Thoracic aorta (tissue), 2 donors: Measurements from ENCODE around the gene EFEMP1. TPM values are rescaled to one million over a fixed set of nuclear protein-coding genes. Genes with fewer than 3 reads are reported as not detected.

ENCODE experiments used
- ATAC-seq: fragments of 150-250 bp; one replicate; pipeline ENCODE4 v1.8.0; 2017; ENCODE audit warnings: low read depth; ENCODE audit not compliant: insufficient number of reproducible peaks, low FRiP score
- DNase-seq: peaks from one replicate; pipeline ENCODE4 v3.0.0-alpha.2; 2020; ENCODE audit warnings: low spot score
- H3K27ac ChIP-seq, 2 donors: fragments of 200-600 bp; sonication (generic); 1 replicate in 1 of 2; 2 replicates in 1 of 2; pipeline ENCODE4 v1.5.1; 2016; ENCODE audit warnings: mild to moderate bottlenecking in 2 of 2, moderate library complexity in 2 of 2
- H3K27me3 ChIP-seq: fragments of 200-600 bp; sonication (generic); replicated peaks from 2 replicates; pipeline ENCODE4 v1.6.0; 2016; ENCODE audit warnings: mild to moderate bottlenecking; ENCODE audit not compliant: insufficient read depth
- H3K36me3 ChIP-seq: fragments of 200-600 bp; sonication (generic); one replicate; pipeline ENCODE4 v1.5.1; 2016
- H3K4me1 ChIP-seq, 2 donors: fragments of 200-600 bp; sonication (generic); 1 replicate in 1 of 2; 2 replicates in 1 of 2; pipeline versions ENCODE4 v1.5.1 to v1.6.0; 2016; ENCODE audit warnings: low read depth in 2 of 2, mild to moderate bottlenecking in 1 of 2; ENCODE audit not compliant: control insufficient read depth in 1 of 2
- H3K4me3 ChIP-seq: fragments of 200-600 bp; sonication (generic); 2 replicates; pipeline ENCODE4 v1.5.1; 2016; ENCODE audit warnings: mild to moderate bottlenecking
- H3K9me3 ChIP-seq: fragments of 200-600 bp; sonication (generic); 2 replicates; pipeline ENCODE4 v1.5.1; 2016
- CTCF ChIP-seq: fragments of 200-600 bp; sonication (generic); IDR thresholded peaks from one replicate; pipeline ENCODE4 v1.5.1; 2019; ENCODE audit warnings: antibody characterized with exemption
- total RNA-seq, 2 donors: library from RNA; depleted of rRNA; stranded (reverse); fragments of >200 nt; gene quantifications; one replicate each; pipeline versions ENCODE4 v1.1.0 to v1.2.3, GENCODE V29; 2016

The EFEMP1 gene
- total RNA-seq, 2 donors from 2014 or later, result 1,782 to 2,754 TPM

GRCh38 chr2:55936351-55936750, 12.8 kb upstream of the EFEMP1 start:
- H3K4me1 ChIP-seq, result no peaks in the 10 kb centered on the region
- no peak overlapping the region for H3K27ac ChIP-seq
- ATAC-seq (no peak), DNase-seq (no peak)
- H3K27me3 ChIP-seq, result no peaks in the 10 kb centered on the region
- TF ChIP-seq CTCF, result no peak
- H3K36me3 ChIP-seq, result no peaks in the 10 kb centered on the region
- H3K9me3 ChIP-seq, result no peaks in the 10 kb centered on the region
- no peak overlapping the region for H3K4me3 ChIP-seq

GRCh38 chr2:55934337-55934736, 10.8 kb upstream of the EFEMP1 start:
- ATAC-seq (no peak), DNase-seq (no peak)
- H3K9me3 ChIP-seq, result no peaks in the 10 kb centered on the region

GRCh38 chr2:55932843-55933242, 9.3 kb upstream of the EFEMP1 start:
- H3K4me1 ChIP-seq, result no peaks in the 10 kb centered on the region
- ATAC-seq (no peak), DNase-seq (no peak)
- H3K4me3 ChIP-seq, result no peak overlapping the region
- H3K27ac ChIP-seq, result no peak overlapping the region
- H3K9me3 ChIP-seq, result no peaks in the 10 kb centered on the region
- H3K36me3 ChIP-seq, result no peaks in the 10 kb centered on the region
- no peaks in the 10 kb centered on the region for H3K27me3 ChIP-seq
- no peak for TF ChIP-seq CTCF

More at GRCh38 chr2:55934337-55934736, 10.8 kb upstream of the EFEMP1 start:
- Histone ChIP-seq H3K27me3 (no peaks in the 10 kb centered on the region), H3K27ac (no peak overlapping the region), H3K4me1 (no peaks in the 10 kb centered on the region), H3K36me3 (no peaks in the 10 kb centered on the region), H3K4me3 (no peak overlapping the region)
- TF ChIP-seq CTCF, result no peak

- no peaks in the 10 kb centered on the region for H3K4me1 ChIP-seq
- no peak for TF ChIP-seq CTCF
- no peaks in the 10 kb centered on the region for H3K36me3 ChIP-seq
- ATAC-seq, result no peak
- no peaks in the 10 kb centered on the region for H3K27me3 ChIP-seq
- H3K4me3 ChIP-seq, result no peak overlapping the region
- no peak overlapping the region for H3K27ac ChIP-seq
- DNase-seq, result no peak
- no peaks in the 10 kb centered on the region for H3K9me3 ChIP-seq
Observed at GRCh38 chr2:55931281-55931680, 7.7 kb upstream of the EFEMP1 start.

- no peak overlapping the region for H3K27ac ChIP-seq
- no peaks in the 10 kb centered on the region for H3K4me1 ChIP-seq
- ATAC-seq (no peak), DNase-seq (no peak)
- TF ChIP-seq CTCF, result no peak
- no peaks in the 10 kb centered on the region for H3K9me3 ChIP-seq
- no peak overlapping the region for H3K4me3 ChIP-seq
- H3K36me3 ChIP-seq, result no peaks in the 10 kb centered on the region
- H3K27me3 ChIP-seq, result no peaks in the 10 kb centered on the region
Observed at GRCh38 chr2:55929476-55929875, 5.9 kb upstream of the EFEMP1 start.
